Measurements from ENCODE around the gene EDNRA. TPM values are rescaled to one million over a fixed set of nuclear protein-coding genes. Genes with fewer than 3 reads are reported as not detected.
A peak's percentile ranks its signal among the peaks of the same experiment; 100 is the strongest.

The EDNRA gene
- polyA plus RNA-seq, 1 of the 3 experiments (the other 2 are of a cell fraction), result 1.2 TPM

DNA sequence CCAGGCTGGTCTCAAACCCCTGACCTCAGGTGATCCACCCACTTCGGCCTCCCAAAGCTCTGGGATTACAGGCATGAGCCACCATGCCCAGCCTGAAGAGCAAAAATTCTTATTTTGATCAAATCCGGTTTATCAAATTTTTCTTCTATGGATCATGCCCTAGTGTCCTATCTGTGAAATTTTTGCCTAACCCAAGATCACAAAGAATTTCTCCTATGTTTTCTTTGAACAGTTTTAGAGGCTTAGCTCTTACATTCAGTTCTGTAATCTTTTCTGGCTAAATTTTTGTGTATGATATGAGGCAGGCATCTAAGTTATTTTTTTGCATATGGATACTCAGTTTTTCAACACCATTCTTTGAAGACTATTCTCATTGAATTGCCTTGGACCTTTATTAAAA is 27.4 kb downstream of the EDNRA start:
- TF ChIP-seq FOSL2 (IDR thresholded peaks at IDR 0.05; ENCODE audit: borderline replicate concordance, low read depth), result no peak
- no peak for TF ChIP-seq FOXJ3 (CRISPR knock-in tag; IDR thresholded peaks at IDR 0.05)
- no peak for TF ChIP-seq NRF1 (IDR thresholded peaks at IDR 0.05; ENCODE audit: low read depth, low read length)
- TF ChIP-seq RCOR1 (IDR thresholded peaks at IDR 0.05; ENCODE audit: low read length), result no peak
- POLR2A ChIA-PET, result no interaction called here
- no peaks in the 10 kb centered on the region for H3K27me3 ChIP-seq (ENCODE audit: insufficient read depth)

DNA sequence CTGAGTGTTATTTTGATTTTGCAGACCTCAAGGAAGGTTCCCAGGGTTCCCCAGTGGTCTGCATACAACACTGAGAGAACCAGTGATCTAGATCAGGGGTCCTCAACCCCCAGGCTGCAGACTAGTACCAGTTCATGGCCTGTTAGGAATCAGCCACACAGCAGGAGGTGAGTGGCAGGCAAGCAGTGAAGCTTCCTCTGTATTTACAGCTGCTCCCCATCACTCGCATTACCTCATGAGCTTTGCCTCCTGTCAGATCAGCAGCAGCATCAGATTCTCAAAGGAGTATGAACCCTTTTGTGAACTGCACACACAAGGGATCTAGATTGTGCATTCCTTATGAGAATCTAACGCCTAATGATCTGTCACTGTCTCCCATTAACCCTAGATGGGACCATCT is 28.5 kb downstream of the EDNRA start:
- TF ChIP-seq ELF1 (IDR thresholded peaks at IDR 0.05), result no peak
- no peak for TF ChIP-seq CHD2 (IDR thresholded peaks at IDR 0.05; ENCODE audit: low read length, partially characterized antibody)
- TF ChIP-seq, protein P1, sequence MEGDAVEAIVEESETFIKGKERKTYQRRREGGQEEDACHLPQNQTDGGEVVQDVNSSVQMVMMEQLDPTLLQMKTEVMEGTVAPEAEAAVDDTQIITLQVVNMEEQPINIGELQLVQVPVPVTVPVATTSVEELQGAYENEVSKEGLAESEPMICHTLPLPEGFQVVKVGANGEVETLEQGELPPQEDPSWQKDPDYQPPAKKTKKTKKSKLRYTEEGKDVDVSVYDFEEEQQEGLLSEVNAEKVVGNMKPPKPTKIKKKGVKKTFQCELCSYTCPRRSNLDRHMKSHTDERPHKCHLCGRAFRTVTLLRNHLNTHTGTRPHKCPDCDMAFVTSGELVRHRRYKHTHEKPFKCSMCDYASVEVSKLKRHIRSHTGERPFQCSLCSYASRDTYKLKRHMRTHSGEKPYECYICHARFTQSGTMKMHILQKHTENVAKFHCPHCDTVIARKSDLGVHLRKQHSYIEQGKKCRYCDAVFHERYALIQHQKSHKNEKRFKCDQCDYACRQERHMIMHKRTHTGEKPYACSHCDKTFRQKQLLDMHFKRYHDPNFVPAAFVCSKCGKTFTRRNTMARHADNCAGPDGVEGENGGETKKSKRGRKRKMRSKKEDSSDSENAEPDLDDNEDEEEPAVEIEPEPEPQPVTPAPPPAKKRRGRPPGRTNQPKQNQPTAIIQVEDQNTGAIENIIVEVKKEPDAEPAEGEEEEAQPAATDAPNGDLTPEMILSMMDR (IDR thresholded peaks at IDR 0.05), result no peak
- TF ChIP-seq, protein P2, sequence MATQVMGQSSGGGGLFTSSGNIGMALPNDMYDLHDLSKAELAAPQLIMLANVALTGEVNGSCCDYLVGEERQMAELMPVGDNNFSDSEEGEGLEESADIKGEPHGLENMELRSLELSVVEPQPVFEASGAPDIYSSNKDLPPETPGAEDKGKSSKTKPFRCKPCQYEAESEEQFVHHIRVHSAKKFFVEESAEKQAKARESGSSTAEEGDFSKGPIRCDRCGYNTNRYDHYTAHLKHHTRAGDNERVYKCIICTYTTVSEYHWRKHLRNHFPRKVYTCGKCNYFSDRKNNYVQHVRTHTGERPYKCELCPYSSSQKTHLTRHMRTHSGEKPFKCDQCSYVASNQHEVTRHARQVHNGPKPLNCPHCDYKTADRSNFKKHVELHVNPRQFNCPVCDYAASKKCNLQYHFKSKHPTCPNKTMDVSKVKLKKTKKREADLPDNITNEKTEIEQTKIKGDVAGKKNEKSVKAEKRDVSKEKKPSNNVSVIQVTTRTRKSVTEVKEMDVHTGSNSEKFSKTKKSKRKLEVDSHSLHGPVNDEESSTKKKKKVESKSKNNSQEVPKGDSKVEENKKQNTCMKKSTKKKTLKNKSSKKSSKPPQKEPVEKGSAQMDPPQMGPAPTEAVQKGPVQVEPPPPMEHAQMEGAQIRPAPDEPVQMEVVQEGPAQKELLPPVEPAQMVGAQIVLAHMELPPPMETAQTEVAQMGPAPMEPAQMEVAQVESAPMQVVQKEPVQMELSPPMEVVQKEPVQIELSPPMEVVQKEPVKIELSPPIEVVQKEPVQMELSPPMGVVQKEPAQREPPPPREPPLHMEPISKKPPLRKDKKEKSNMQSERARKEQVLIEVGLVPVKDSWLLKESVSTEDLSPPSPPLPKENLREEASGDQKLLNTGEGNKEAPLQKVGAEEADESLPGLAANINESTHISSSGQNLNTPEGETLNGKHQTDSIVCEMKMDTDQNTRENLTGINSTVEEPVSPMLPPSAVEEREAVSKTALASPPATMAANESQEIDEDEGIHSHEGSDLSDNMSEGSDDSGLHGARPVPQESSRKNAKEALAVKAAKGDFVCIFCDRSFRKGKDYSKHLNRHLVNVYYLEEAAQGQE (IDR thresholded peaks at IDR 0.05; ENCODE audit: low read depth, low read length), result no peak
- TF ChIP-seq RXRA (IDR thresholded peaks at IDR 0.05; ENCODE audit: borderline replicate concordance, low read depth), result no peak
- no peak for TF ChIP-seq JUND (IDR thresholded peaks at IDR 0.05)
- TF ChIP-seq FOSL2 (IDR thresholded peaks at IDR 0.05; ENCODE audit: borderline replicate concordance, low read depth), result no peak
- TF ChIP-seq, protein P3, sequence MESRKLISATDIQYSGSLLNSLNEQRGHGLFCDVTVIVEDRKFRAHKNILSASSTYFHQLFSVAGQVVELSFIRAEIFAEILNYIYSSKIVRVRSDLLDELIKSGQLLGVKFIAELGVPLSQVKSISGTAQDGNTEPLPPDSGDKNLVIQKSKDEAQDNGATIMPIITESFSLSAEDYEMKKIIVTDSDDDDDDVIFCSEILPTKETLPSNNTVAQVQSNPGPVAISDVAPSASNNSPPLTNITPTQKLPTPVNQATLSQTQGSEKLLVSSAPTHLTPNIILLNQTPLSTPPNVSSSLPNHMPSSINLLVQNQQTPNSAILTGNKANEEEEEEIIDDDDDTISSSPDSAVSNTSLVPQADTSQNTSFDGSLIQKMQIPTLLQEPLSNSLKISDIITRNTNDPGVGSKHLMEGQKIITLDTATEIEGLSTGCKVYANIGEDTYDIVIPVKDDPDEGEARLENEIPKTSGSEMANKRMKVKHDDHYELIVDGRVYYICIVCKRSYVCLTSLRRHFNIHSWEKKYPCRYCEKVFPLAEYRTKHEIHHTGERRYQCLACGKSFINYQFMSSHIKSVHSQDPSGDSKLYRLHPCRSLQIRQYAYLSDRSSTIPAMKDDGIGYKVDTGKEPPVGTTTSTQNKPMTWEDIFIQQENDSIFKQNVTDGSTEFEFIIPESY (IDR thresholded peaks at IDR 0.05; ENCODE audit: borderline replicate concordance, low read depth), result no peak
- no peak for TF ChIP-seq TEAD4 (IDR thresholded peaks at IDR 0.05; ENCODE audit: borderline replicate concordance, insufficient read depth)
- TF ChIP-seq EZH2phosphoT487 (IDR thresholded peaks at IDR 0.05; ENCODE audit: borderline replicate concordance, low read depth), result no peak
- TF ChIP-seq, protein P4, sequence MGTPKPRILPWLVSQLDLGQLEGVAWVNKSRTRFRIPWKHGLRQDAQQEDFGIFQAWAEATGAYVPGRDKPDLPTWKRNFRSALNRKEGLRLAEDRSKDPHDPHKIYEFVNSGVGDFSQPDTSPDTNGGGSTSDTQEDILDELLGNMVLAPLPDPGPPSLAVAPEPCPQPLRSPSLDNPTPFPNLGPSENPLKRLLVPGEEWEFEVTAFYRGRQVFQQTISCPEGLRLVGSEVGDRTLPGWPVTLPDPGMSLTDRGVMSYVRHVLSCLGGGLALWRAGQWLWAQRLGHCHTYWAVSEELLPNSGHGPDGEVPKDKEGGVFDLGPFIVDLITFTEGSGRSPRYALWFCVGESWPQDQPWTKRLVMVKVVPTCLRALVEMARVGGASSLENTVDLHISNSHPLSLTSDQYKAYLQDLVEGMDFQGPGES (IDR thresholded peaks at IDR 0.05; ENCODE audit: low read depth, low read length), result no peak
- TF ChIP-seq SMC3 (IDR thresholded peaks at IDR 0.05; ENCODE audit: low read depth, low read length), result no peak
- TF ChIP-seq TCF12 (IDR thresholded peaks at IDR 0.05), result no peak
- TF ChIP-seq TAF1 (IDR thresholded peaks at IDR 0.05; ENCODE audit: borderline replicate concordance, low read depth, low read length), result no peak
- TF ChIP-seq POLR2AphosphoS5 (IDR thresholded peaks at IDR 0.05; ENCODE audit: low read depth, low read length), result no peak
- Histone ChIP-seq H3K79me2 (ENCODE audit: insufficient read depth) (no peaks in the 10 kb centered on the region), H3K36me3 (replicated peaks in 1 of 2; ENCODE audit: control insufficient read depth in 1 of 2, insufficient read depth in 2 of 2, low read length in 1 of 2) (no peaks in the 10 kb centered on the region), H3K4me2 (no peak overlapping the region), H3K27me3 (ENCODE audit: insufficient read depth) (no peaks in the 10 kb centered on the region), H3K4me1 (ENCODE audit: control insufficient read depth in 1 of 2, insufficient read depth in 2 of 2, low read depth in 1 of 2, low read length in 1 of 2) (peaks cover 25 to 28% of the 10 kb centered on the region in 2 experiments; a peak in 3 of 4 replicates), H3K9me2 (no peaks in the 10 kb centered on the region), H3K9me3 (no peaks in the 10 kb centered on the region), H4K20me1 (ENCODE audit: insufficient read depth) (no peaks in the 10 kb centered on the region), H2AFZ (ENCODE audit: low read depth) (no peak overlapping the region), H3K27ac (ENCODE audit: low read depth in 2 of 2, low read length in 1 of 2) (peak overlapping the region in 1 of 2 experiments; percentile 96; a peak in 2 of 4 replicates), H3K9ac (no peak overlapping the region), H3K4me3 (ENCODE audit: low read depth in 2 of 2, low read length in 1 of 2) (no peak overlapping the region), H3F3A (replicated peaks; ENCODE audit: insufficient read depth) (no peaks in the 10 kb centered on the region)
- no peak for DNase-seq
- 96% methylated on average over 2 of the region's 2 CpGs for WGBS (ENCODE audit: low lambda C conversion rate)
- ChIA-PET POLR2A (interaction anchor here (0.7 kb wide), 1 partner anchor 14 kb away, joined by 4 read pairs; no protein-coding TSS in a partner anchor), CTCF (interaction anchor here (2.8 to 3.6 kb wide), 2 partner anchors 9 to 80 kb away, joined by 8 to 18 read pairs; no protein-coding TSS in a partner anchor)

More for the DNA sequence above, 27.4 kb downstream of the EDNRA start:
- H3F3A ChIP-seq (replicated peaks; ENCODE audit: insufficient read depth), result no peaks in the 10 kb centered on the region
- no peak overlapping the region for H3K27ac ChIP-seq (ENCODE audit: low read depth in 2 of 2, low read length in 1 of 2)
- peaks cover 21 to 28% of the 10 kb centered on the region in 2 experiments; a peak in 3 of 4 replicates for H3K4me1 ChIP-seq (ENCODE audit: control insufficient read depth in 1 of 2, insufficient read depth in 2 of 2, low read depth in 1 of 2, low read length in 1 of 2)
- H3K9ac ChIP-seq, result no peak overlapping the region
- H3K9me2 ChIP-seq, result no peaks in the 10 kb centered on the region
- CTCF ChIA-PET, result interaction anchor here (2.8 to 3.6 kb wide), 2 partner anchors 11 to 81 kb away, joined by 8 to 18 read pairs; no protein-coding TSS in a partner anchor
- no peaks in the 10 kb centered on the region for H3K36me3 ChIP-seq (replicated peaks in 1 of 2; ENCODE audit: control insufficient read depth in 1 of 2, insufficient read depth in 2 of 2, low read length in 1 of 2)
- 75% methylated on average over 2 of the region's 2 CpGs for WGBS (ENCODE audit: low lambda C conversion rate)
- H3K4me2 ChIP-seq, result no peak overlapping the region
- H4K20me1 ChIP-seq (ENCODE audit: insufficient read depth), result no peaks in the 10 kb centered on the region
- H3K79me2 ChIP-seq (ENCODE audit: insufficient read depth), result no peaks in the 10 kb centered on the region
- no peak for DNase-seq
- no peaks in the 10 kb centered on the region for H3K9me3 ChIP-seq
- H2AFZ ChIP-seq (ENCODE audit: low read depth), result no peak overlapping the region
- no peak overlapping the region for H3K4me3 ChIP-seq (ENCODE audit: low read depth in 2 of 2, low read length in 1 of 2)

All from SK-N-SH (cell line).